CD4-positive, alpha-beta T cell treated with Interleukin-15 for 4 hours (primary cell): ENCODE data around the gene DNAJC8.

ENCODE experiments used
- DNase-seq: peaks from one replicate; pipeline ENCODE4 v3.0.0-alpha.2; 2020; ENCODE audit warnings: low spot score

DNAJC8 gene

DNA sequence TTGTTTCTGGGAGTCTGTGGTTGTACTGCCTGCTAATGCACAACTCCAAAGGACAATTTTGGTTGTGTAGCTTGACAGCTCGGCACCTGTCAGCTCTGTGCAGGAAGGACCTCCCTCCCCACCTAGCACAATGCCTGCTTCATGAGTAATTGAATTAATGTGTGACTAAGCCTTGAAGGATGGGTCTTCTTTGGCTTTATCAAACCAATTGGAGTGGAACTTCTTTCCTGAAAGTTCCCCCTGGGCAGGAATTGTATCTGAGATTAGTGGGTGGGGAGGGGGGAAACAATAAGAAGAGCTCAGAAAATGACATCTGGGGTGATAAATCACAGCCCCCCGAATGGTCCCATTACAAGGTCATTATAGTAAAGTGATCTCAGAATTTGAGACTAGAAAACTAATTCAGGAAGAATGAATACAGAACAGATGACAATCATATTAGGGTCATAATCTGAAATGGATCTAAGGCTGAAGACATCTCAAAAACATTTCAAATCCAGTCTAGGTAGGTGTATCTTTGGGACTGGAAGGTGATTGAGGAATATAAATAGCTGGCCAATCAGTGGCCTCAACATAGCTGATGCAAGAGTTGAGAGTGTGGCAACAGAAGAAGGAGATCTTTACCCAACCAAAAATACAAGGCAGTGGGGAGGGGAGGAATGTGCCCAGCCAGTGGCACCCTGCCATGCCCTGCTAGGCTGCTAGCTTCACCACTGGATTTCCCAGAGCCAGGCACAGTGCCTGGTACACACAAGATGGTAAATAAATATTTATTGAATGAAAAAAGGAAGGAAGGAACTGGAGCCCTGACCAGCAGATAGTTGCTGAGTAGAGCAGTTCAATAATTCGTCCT, 16.4 kb upstream of the DNAJC8 start:
- peak; percentile 37 for DNase-seq

DNA sequence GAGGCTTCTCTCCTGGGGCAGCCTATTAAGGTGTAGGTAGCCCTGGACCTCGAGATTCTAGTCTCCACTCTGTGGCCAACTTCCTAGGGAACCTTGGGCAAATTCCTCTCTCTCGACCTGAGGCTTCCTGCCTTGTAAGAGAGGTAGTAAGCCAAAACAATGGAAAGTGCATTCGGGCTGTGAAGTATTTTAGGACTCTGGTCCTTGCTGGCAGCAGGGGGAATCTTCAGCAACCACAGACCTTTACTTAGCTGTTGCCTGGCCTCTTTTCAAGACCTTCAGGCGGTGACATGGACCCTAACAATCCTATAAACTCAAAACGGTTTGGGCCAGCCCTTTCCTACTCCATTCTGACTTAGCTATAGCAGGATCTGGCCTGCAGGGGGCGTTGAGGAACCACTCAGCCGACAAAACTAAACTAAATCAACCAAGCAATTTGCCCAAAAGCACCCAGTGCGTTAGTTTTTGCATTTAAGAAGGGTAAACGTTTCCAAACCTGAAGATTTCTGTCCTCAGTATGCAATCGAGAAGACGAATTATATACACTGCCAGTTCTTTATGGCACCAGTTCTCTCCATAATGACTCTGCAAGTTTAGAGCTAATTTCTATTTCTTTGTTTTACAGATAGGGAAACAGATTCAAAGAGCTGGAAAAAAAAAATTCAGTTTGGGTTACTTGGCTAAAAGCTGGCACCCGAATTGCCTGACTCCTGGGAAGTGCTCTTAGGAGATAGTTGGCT, 15.6 kb upstream of the DNAJC8 start:
- peak; percentile 84 for DNase-seq

DNA sequence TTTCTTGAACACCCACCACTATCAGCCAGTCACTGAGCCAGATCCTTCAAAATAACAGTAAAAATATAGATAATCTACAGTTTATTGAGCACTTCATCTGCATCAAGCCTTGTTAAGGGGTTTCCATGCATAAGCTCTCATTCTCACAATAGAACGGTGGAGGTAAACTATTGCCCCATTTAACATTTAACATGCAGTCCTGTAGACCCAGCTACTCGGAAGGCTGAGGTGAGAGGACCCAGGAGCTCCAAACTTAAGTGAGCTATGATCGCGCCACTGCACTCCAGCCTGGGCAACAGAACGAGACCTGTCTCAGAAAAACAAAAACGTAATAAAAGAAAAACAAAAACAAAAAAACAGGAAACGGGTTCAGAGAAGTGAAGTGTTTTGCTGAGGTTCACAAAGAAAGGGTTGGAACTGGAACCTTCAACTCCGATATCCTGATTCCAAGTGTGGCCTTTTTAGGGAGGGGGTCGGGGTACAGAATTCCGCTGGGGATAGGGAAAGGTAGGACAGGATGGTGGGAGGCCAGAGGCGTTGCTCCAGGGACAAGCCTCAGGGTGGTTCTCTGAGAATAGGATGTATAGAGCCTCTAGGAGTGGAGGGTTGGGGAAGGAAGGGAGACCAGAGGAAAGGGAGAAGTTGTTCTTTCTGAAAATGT, 14.9 kb upstream of the DNAJC8 start:
- no peak for DNase-seq

DNA sequence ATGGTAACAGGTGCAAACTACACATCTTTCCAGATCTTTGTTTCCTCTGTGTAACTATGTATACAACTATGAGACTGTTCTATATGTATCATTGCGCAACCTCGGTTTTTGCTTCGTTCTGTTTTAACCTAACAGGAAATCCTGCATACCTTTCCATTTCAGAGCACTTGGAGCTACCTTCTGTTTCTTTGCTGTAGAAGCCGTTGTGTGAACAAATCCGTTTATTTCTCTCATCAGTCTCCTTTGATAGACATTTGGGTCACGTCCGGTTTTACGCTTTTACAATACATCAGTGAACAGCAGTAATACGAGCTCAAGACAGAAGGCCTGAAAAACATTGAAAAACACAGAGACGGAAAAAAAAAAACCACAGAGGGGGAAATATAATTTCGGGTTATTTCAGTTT, 13.6 kb upstream of the DNAJC8 start:
- DNase-seq: peak; percentile 66

DNA sequence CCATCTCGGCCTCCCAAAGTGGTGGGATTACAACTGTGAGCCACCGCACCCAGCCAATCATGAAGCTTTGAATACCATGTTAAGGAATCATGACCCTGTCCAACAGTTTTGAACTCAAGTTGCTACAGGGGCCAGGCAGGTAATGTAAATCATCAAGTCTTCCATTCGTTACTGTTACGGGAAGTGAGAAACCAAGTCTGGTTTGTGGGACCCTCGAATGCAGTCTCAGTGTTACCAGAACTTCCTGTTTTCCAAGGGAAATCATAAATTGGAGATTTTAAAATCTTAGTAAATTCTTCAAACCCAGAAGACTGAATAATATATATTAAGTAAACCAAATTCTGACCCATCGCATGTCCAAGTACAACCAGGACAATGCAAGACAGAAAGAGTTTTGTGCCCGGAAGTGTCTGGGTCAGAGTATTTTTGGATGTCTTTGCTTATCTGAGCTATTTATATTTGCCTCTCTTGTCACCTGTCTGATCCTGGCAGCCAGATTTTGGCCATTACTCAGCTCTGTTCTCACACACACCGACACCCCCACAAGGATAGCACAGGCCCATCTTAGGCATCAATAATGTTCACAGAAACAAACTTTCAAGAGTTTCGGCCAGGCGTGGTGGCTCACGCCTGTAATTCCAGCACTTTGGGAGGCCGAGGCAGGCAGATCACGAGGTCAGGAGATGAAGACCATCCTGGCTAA, 11.9 kb upstream of the DNAJC8 start:
- no peak for DNase-seq

DNA sequence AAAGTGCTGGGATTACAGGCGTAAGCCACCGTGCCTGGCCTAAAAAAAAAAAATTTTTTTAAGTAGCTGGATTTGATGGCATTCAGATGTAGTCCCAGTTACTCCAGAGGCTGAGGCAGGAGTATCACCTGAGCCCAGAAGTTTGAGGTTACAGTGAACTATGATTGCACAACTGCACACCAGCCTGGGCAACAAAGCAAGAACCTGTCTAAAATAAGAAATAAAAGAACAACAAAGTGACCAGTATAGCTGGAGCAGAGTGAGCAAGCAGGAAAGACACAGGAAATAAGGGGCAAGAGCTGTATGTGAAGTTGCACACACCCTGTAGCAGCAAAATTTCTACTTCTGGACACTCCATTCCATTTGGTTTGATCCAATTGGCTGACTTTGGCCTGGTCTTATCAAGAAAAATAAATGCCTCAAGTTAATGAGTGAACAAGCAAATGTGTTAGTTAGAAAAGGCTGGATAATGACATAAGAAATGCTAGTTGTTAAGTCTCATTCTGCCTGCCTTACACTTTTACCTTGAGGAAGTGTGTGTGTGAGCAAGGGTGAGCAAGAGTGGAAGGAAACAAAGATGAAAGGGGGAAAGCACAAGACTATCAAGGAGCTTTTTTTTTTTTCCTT, 11.0 kb upstream of the DNAJC8 start:
- DNase-seq: peak; percentile 31

DNA sequence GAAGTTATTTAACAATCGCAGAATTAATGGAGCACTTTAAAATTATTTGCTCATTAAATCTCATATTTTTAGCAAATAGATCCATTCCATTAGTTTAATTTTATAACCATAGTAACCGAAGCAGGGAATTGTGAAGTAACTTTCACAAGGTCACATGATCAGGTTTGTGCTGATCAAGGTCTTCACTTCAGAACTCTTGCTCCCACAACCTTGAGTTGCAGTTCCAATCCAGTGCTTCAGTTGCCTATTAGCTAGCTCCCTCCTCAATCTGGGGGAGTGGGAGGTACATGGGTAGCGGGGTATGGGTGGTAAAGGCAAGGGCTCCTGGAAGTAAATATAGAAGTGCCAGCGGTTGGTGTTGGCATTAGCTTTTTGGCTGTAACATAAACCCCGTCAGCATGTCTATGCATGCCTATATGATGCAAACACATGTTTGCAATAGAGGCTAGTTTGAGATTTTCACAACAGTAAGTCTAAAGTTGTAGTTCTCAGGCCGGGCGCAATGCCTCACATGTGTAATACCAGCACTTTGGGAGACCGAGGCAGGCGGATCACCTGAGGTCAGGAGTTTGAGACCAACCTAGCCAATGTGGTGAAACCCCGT, 8.9 kb upstream of the DNAJC8 start:
- DNase-seq: no peak

DNA sequence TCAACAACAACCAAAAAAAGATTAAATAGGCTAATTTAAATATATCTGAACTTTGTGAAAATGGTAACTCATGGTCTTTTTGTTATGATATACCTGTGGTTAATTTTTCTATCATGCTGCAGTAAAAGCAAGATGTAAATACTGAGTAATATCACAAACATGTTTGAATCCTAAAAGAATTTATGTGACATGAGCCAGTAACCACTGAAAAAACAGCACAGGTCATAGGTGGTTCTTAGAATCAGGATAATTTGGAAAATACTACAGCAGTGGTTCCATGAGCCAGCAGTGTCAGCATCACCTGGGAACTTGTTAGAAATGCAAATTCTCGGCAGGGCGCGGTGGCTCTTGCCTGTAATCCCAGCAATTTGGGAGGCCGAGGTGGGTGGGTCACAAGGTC, 7.2 kb upstream of the DNAJC8 start:
- no peak for DNase-seq

DNA sequence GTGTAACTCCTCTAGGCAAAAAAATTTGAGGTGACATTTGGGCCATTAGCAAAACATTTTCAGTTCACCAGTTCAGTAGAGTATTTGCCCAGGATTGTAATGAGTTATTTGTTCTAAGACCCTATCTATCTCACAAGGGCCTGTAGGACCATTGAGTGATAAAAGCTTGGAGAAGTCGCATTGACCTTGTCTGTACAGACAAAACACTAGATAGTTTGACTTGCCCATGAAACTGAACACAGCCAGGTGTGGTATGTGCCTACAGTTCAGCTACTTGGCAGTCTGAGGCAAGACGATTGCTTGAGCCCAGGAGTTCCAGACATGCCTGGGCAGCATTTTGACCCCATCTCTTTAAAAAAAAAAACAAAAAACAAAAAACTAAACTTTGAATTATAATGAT, 6.2 kb upstream of the DNAJC8 start:
- no peak for DNase-seq

DNA sequence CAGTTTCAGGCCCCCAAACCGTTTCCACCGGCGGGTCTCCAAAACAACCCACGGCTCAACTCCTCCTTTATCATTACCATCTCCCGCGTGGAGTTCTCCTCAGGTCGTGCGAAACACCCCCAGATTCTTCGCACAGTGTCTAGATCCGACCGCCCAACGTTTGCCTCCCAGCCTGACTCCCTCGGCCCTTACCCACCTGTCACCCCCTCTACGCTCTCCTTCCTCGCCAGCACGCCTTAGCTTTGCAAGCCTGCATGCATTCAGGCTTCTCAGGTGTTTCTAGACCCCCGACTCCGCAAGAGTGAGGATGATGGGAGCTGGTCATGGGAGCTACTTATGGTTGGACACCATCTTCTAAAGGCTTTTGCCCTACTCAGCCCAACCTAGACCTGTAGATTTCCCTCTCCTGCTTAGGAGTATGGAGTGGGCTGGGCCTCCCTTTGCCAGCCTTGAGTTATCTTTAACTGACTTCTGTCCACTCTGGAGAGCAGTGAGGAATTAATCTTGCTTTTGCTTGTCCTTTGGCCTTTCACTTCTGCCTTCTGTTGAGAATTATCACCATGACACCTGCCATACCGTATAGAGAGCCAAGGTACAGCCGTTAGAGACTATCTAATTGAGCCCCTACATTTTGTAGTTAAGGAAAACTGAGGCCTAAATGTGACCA, 4.0 kb upstream of the DNAJC8 start:
- no peak for DNase-seq

DNA sequence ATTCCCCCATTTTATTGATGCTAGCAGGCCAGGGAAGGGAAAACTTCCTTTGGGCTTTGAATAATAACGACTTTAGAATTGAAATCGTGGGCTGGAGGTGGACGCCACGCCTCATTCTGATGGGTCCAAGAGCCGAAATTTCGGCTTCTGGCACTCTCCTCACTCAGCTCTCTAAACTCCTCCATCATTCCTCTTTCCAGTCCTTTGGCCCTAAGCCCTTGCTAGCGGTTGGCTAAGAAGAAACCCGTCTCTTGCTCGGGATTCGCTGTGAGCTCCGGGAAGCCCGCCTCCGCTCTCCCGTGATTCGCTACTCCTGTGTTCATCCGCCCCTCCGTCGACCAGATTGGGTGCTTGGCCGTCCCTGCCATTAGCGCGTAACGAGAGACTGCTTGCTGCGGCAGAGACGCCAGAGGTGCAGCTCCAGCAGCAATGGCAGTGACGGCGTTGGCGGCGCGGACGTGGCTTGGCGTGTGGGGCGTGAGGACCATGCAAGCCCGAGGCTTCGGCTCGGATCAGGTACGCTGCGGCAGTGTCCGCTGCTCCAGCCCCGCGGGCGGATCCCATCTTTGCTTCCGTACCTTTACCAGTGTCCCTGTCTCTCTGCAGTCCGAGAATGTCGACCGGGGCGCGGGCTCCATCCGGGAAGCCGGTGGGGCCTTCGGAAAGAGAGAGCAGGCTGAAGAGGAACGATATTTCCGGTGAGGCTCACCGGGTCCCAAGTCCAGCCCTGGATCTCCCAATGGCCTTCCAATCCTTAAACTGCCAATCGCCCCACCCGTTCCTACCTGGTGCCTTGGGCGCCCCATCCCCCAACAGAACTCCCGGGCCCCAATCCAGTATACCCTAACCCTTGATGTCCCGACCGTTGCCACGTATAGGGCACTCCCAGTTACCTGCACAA, 3.2 kb upstream of the DNAJC8 start, which contains the start of gene ATP5IF1:
TSS of gene ATP5IF1 (plus strand) at position 370 of the 901 bp plus-strand sequence. CDS start at position 430, 60 bp downstream.
- DNase-seq: peak; percentile 96

DNA sequence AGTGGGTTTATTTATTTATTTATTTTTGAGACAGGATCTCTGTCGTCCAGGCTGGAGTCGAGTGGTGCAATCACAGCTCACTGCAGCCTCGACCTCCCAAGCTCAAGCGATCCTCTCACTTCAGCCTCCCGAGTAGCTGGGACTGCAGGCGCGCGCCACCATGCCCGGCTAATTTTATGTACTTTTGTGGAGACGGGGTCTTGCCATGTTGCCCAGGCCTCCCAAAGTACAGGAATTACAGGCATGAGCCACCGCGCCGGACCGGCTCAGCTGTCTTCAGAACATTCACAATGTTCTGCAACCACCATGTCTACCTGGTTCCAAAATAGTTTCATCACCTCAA, 406 bp upstream of the DNAJC8 start:
- no peak for DNase-seq

DNA sequence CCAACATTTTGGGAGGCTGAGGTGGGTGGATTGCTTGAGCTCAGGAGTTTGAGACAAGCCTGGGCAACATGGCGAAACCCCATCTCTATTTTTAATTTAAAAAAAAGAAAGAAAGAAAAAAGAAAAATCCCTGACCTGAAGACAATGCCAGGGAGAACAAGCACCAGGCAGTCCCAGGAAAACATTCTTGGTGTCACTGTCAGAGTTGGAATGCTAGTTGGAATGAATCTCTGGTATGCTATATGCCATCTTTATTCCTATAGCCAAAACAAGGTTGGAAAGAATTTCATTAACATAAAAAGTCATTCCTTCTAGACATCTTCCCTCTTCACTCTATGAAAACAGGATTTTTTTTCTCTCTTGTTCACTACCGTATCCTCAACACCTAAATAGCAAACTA, 2.8 kb downstream of the DNAJC8 start:
- no peak for DNase-seq

DNA sequence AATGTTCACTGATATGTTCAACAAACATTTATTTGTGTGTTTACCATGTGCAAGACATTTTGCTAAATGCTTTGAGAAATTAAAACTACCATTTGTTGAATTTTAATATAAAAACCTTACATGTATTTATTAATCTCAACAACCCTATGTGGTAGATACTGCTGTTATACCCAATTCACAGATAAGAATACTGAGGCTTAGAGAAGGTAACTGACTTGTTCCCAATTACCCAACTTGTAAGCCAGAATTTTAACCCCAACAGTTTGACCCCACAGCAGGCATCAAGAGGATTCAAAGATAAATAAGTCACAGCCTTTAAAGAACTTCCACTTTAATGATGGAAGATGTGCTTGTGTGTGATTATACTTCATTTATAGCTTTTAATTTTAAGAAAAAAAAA, 3.7 kb downstream of the DNAJC8 start:
- DNase-seq: no peak

DNA sequence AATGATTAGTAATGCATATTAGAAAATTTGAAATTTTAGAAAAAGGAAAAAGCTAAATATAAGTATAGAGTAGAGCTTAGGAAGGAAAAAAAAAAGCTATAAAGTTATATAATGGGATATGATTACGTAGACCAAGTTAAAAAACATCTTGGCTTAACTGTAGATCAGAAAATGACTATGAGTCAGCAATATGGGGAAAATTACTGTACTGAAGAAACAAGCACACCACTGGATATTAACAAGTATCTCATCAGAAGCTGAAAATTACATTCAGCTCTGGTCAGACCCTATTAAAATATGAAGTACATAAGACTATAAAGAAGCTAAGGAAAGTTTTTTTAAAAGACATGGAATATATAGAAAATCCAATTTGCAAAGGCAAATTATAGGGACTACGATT, 19.5 kb downstream of the DNAJC8 start:
- no peak for DNase-seq

DNA sequence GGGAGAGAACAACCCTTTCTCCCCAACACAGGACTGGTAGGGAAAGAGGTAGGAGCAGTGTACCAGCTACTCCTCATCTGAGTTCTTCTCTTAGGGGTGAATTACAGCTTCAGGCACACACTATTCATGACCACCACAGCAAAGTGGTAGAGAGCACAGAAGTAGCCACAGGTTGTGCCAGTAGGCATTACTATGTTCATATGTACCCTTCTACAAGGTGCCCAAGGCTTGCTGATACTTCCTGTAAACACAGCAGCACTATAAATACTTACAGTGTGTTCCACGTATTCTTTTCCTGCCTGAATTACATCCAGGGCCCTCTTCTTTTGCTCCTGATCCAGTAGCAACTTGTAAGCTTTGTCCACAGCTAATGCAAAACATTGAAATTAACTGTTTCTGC, 23.1 kb downstream of the DNAJC8 start:
- no peak for DNase-seq

DNA sequence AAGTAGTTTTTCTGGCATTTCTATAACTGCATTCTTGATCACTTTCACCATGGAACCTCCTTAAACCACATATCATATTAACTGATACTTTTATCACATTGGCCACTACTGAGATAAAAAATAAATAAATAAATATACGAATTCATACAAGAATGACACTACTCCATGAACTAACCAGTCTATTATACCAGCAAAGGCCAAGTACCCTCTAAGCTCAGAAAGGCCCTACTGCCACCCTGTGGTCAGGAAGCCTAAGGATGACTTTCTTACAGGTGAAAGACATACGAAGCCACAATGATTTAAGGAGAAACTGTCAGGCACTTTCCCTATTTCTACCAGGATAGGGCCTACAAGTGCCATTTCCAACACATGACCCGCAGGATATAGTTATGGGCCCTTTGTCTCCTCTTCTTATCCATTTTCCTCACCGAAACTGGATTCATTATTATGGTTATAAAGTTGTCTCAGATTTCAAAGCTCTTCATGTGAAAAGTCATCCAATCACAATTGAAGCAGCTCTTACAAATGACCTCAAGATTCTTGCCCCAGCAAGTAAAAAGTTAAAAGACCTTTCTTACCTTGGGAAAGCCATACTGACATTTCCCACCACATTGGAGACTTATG, 23.9 kb downstream of the DNAJC8 start:
- DNase-seq: peak; percentile 69

DNA sequence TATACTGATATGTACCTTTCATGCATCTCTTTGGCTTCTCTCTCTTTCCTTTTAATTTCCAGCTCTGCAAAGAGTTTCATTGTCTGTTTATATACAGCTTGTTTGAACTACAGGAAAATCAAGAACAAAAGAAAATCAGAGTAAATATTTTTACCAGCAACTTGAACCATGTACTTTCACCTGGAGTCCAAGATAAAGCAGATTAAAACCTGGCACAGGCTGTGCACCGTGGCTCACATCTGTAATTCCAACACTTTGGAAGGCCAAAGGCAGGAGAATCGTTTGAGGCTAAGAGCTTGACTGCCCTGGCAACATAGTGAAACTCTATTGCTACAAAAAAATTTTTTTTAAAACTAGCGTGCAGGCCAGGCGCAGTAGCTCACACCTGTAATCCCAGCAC, 27.6 kb downstream of the DNAJC8 start:
- DNase-seq: no peak

DNA sequence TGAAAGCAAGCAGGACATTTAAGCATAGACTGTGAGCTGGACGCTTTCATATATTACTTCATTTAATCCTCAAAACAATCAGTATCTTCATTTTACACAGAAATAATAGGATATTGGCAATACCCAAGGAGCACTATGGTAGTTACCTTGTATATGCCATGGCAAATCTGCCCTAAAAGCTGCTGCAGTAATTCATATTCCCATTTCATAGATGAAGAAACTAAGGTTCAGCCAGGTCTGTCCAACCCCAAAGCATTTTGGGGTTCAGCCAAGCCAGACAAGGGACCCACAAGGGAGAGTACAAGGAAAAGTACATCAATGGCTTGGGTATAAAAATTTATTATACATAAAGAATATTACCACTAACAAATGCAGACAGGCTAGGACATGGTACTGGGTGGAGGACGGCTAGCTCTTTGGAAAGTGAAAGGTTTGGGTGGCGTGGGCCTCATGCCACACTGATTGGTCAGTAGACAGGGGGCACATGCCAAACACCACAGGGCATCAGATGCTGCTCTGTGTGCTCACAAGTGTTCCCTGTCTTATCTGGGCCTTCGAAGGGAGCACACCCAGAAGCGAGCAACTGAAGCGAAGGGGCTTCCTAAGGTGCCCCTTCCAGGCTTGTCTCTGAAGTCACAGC, 32.5 kb downstream of the DNAJC8 start:
- DNase-seq: no peak
